H1 (cell line): ENCODE results near the gene VWA3B. TPM values are rescaled to one million over a fixed set of nuclear protein-coding genes. Genes with fewer than 3 reads are reported as not detected.

ENCODE experiments used
- BACH1 ChIP-seq: IDR thresholded peaks from 2 replicates; pipeline ENCODE4 v1.6.1; 2012; ENCODE audit warnings: low read length, improper control_type of control experiment
- CBX5 ChIP-seq: fragments of 300-800, 300-1000 bp; sonication (generic); IDR thresholded peaks from 2 replicates; pipeline ENCODE4 v1.7.1; 2016; ENCODE audit warnings: antibody characterized with exemption, low read length, low read depth
- CBX8 ChIP-seq: fragments of 300-800, 300-1000 bp; sonication (generic); IDR thresholded peaks from 2 replicates; pipeline ENCODE4 v1.7.1; 2016; ENCODE audit warnings: low read depth, low read length, borderline replicate concordance
- polyA plus RNA-seq, 7 experiments: library from polyadenylated mRNA; depleted of rRNA in 3 of 7; stranded (reverse) in 5 of 7; unstranded in 2 of 7; fragments of >200 nt in 5 of 7; fragments of 200-250 nt in 2 of 7; gene quantifications; 1 replicate in 5 of 7; 2 replicates in 1 of 7; 4 replicates in 1 of 7; pipeline versions ENCODE4 v1.2.1 to v1.2.3, GENCODE V29; 2011 to 2013; ENCODE audit warnings: missing spikeins in 2 of 7, mixed read lengths in 2 of 7
- total RNA-seq: library from RNA; stranded (reverse); fragmentation: NEBNext Ultra II Directional; extraction: Animal tissue kit (Norgen Biotek cat#: 25700); gene quantifications from 2 replicates; pipeline ENCODE4 v1.2.1, GENCODE V29; 2021

Gene VWA3B
- total and polyA plus RNA-seq, 2 of the 8 experiments (the other 6 are each of a cell fraction or from before 2014, with no cell fraction given) = not detected

DNA sequence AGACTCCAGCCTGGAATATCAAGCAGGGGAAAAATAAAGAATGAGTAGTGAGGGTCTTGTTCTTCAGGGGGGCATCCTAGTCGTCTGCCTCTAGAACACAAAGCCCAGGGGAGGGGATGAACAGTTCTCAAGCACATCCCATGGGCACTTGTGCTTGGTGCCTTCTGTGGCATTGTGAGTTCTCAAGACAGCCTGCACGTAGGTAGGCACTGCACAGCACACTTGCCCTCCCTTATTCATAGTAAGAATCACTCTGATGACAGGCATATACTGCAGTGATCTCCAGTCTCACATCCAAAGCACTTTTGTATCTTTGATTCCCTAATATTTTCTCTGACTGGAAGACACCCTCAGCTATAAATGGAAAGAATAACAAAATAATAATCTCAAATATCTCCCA is 154.6 kb downstream of the VWA3B start (continued):
- TF ChIP-seq CBX8 (no peak), BACH1 (no peak), CBX5 (no peak)
- TF ChIP-seq, all 59 proteins: peak for 0
